Renal cortical epithelial cell (primary cell): ENCODE data around the gene GPC4. TPM values are rescaled to one million over a fixed set of nuclear protein-coding genes. Genes with fewer than 3 reads are reported as not detected.

ENCODE experiments used
- DNase-seq: peaks from one replicate; pipeline ENCODE4 v3.0.0-alpha.2; 2011; ENCODE audit warnings: low read depth
- total RNA-seq: library from RNA; depleted of rRNA; stranded (reverse); fragments of >200 nt; gene quantifications from 2 replicates; pipeline ENCODE4 v1.2.3, GENCODE V29; 2014

Gene GPC4
- total RNA-seq, 1 donor from 2014 or later, result 80.6 TPM

GRCh38 chrX:133412246-133412645, 3.0 kb downstream of the GPC4 start:
- peak; percentile 65 for DNase-seq

DNA sequence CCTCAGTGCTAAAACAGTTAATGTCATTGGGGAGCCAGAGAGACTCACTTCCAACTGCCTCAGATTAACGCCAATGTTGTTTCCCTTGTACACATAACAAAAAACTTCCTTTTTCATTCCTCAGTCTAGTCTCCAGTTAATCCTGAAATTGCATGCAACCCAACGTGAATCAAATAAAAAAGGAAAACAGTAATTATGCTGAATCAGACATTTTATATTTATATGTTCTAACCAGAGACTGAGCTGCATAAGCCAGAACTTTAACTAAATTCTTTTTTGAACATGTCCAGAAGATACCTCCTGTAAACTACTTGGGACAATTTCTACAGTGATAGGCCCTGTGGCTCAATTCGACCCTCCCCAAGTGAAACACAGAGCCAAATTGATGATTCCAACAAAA, 4.7 kb downstream of the GPC4 start:
- no peak for DNase-seq

DNA sequence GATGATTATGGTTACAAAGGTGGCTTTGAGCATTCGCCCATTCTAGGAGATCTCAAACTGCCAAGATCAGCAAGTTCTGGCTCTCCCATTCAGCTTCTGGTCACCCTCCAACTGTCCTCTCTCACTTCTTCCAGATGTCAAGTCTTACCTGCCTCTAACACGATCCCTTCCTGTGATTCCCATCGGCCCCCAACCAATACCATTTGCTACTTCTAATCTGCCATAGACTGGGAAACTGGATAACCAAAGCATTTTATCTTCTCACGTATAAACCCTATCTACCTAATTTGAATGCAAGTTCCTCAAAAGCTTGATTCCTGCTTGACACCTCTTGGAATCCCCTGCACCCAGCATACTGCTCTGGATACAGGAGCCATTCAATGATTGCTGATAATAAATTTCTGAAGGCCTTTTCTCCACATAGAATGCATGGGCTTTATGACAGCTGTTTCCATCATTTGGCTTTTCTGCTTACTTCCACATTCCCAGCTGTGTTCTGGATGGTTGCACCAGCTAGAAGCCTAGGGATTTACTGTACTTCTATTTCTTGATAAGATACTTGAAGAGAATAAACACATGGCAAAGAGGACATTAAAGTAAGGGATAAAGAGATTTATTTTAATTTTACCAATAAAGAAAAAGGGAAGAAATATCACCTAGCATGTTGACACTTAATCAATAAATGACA, 9.6 kb downstream of the GPC4 start:
- no peak for DNase-seq

DNA sequence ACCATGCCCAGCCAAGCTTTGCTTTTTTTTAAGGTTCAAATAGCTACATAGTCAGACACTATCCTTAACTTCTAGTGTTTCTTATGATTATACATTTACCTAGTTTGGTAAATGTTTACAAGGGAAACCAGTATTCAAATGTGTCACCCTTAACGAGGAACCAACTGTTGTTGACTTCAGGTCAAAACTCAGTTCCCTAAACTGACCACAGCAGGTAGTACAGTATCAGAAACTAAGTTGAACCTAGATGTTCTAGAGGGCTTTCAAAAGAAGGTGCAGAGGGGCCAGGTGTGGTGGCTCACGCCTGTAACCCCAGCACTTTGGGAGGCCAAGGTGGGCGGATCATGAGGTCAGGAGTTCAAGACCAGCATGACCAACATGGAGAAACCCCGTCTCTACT, 11.3 kb downstream of the GPC4 start:
- peak; percentile 28 for DNase-seq

DNA sequence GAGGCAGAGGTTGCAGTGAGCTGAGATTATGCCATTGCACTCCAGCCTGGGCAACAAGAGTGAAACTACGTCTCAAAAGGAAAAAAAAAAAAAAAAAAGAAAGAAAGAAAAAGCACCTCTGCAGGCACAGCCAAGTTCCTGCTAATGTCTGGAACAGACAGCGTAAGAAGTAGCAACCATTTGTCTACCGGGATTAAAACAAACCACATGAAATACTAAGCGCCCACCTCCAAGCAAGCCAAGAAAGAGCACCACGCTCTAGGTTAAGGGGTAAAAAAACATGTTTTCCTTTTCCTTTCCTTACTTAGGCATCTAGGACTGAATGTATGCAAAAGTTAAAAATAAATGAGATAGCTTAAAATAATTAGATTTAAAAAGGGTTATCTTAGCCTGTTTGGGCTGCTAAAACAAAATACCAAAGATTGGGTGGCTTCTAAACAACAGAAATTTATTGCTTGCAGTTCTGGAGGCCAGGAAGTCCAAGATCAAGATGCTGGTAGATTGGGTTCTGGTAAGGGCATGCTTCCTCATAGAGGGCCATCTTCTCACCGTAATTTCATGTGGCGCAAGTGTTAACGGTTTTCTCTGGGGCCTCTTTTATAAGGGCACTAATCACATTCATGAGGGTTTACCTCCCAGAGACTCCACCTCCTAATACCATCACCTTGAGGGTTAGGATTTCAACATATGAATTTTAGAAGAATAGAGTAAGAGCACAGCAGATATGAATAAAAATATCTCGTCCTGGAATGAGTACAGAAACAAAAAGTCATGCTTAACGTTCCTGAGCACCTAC, 12.3 kb downstream of the GPC4 start:
- no peak for DNase-seq

GRCh38 chrX:133402042-133402453, 13.2 kb downstream of the GPC4 start:
- DNase-seq, result peak; percentile 88

DNA sequence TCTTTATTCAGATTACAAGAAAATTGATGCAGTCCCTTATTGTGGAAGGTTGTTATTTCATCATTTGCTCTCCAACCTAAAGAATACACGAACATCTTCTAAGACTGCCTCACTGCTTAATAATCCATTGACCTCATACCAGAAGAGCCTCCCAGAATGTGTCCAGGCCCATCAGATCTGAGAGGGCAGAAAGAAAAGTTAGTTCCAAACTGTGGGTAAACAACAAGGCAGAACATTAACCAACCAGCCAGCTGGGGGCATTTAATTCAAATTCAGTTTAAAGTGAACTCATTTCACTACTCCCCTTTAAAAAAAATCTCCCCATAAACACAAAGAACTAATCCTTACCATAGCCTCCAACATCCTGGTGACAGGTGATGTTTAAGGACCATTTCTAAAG, 13.8 kb downstream of the GPC4 start:
- DNase-seq, result peak; percentile 51

- DNase-seq, result no peak
These were observed 15.9 kb downstream of the GPC4 start for GRCh38 chrX:133399411-133399810.

- no peak for DNase-seq
These were observed 20.5 kb downstream of the GPC4 start for GRCh38 chrX:133394765-133395164.

- no peak for DNase-seq
These were observed 22.6 kb downstream of the GPC4 start for GRCh38 chrX:133392671-133393070.

DNA sequence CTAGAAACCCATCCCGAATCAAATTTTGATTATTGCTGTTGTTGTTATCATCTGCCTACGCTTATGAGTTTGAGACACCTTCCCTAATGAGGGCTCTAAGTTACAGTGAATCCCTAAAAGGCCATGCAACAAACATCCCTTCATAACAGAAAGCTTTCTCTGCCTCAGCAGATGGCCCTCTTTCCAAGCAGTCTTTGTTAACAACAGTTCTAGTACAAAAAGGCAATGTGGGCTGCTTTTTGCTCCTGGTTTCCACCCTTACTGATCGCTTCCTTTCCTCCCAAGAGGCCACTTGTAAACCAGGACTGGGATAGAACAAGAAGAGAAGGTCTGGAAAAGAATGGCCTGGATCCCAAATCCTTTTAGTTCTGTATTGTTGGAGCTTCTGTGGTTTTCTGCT, 24.2 kb downstream of the GPC4 start:
- no peak for DNase-seq

GRCh38 chrX:133390676-133391075, 24.6 kb downstream of the GPC4 start:
- DNase-seq, result no peak

DNA sequence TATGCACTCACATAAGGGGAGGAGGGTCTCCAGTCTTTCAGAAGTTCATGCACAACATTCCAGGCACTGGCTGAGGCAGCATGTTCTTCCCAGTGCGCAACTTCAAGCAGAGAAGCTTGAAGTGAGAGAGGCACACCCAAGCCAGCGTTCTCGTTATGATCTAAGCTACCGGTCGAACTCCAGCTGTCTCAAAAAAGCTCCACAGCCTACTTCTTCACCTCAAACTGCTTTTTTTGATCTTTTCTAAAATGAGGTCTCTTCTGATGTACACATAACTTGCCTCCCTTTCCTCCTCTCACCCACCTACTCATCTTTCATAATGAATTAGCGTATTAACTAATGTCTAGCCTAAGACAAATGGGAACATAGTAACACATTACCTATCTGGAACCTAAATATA, 25.3 kb downstream of the GPC4 start:
- DNase-seq, result no peak

GRCh38 chrX:133384454-133384853, 30.8 kb downstream of the GPC4 start:
- DNase-seq, result no peak

- no peak for DNase-seq
These were observed 34.3 kb downstream of the GPC4 start for GRCh38 chrX:133380711-133381619.

GRCh38 chrX:133376422-133376821, 38.9 kb downstream of the GPC4 start:
- no peak for DNase-seq

GRCh38 chrX:133375615-133376340, 39.5 kb downstream of the GPC4 start:
- DNase-seq, result no peak

- DNase-seq, result no peak
These were observed 40.4 kb downstream of the GPC4 start for GRCh38 chrX:133374874-133375387.

DNA sequence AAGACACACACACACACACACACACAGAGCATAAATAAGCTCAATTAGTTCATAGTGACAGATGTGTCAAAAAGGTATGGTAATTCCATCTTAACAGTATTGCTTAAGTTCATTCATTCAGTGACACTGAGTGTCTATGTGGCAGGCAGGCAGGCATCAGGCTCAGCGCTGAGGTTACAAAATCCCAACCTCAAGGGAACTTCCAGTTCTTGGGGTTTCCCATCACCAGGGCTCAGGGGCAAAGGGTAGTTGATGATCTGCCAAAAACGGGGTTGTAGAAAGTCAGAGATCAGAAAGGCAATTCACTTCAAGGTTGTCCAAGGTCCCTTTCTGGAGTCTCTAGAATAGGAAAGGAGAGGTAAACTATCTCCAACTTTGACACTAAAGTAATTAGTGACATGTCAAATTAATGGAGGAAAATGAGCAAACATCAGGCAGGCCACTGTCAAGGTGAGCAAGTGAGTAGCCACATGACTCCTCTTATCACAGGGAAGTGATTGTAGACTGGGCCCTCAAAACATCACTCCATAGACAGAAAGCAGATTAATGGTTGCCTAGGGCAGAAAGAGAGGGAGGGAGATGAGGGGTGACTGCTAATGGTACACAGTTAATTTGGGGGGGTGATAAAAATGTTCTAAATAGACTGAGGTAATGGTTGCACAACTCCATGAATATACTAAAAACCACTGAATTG, 41.8 kb downstream of the GPC4 start:
- peak; percentile 28 for DNase-seq

DNA sequence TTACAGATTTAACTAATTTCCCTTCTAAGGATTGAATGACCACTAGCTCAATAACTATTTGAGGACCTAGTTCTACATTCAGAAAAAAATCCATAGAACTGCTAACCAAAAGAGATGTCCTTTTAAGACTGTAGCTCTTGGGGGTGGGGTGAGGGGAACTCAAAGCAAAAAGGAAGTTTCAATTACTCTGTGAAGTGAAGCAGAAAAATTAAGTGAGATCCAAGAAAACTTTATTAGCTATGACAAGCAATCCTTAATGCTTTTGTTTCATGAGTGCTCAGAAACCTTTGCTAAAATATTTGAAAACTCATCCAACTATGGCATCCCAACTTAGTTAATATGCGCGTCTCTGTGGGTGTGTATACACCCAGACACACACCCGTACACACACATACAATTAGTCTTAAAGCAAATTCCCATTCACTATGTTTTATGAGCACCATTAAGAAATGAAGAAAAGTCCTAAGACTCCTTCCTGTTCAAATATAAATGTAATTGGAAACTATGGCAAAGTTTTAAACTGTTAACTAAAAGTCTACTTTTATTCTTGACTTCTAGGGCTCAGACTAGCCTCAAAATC, 44.5 kb downstream of the GPC4 start:
- DNase-seq, result no peak
